IPS DF 6.9 (cell line): Measurements from ENCODE around the gene MPIG6B.

Source experiments
- DNase-seq: peaks from one replicate; pipeline ENCODE4 v3.0.0-alpha.2; 2013; ENCODE audit warnings: low read depth, low spot score
- H3K27ac ChIP-seq: one replicate; pipeline ENCODE4 v1.5.1; 2013; ENCODE audit warnings: low read length, control low read depth
- H3K27me3 ChIP-seq: 2 replicates; pipeline ENCODE4 v1.6.1; 2013; ENCODE audit warnings: mild to moderate bottlenecking, low read length; ENCODE audit not compliant: control insufficient read depth, insufficient read depth
- H3K36me3 ChIP-seq: 2 replicates; pipeline ENCODE4 v1.6.1; 2013; ENCODE audit warnings: low read length; ENCODE audit not compliant: control insufficient read depth, insufficient read depth
- H3K4me1 ChIP-seq: 2 replicates; pipeline ENCODE4 v1.6.1; 2013; ENCODE audit warnings: low read length; ENCODE audit not compliant: control insufficient read depth, insufficient read depth
- H3K4me3 ChIP-seq: 2 replicates; pipeline ENCODE4 v1.5.1; 2013; ENCODE audit warnings: mild to moderate bottlenecking, low read length
- H3K9me3 ChIP-seq: 2 replicates; pipeline ENCODE4 v1.6.1; 2013; ENCODE audit warnings: low read length, inconsistent platforms; ENCODE audit not compliant: control insufficient read depth, insufficient read depth
- WGBS: extraction: QIAGEN DNeasy Blood & Tissue Kit; methylation state at CpG from one replicate; pipeline ENCODE4 v1.1.7; 2013; ENCODE audit warnings: mixed read lengths, missing lambda C conversion rate; ENCODE audit not compliant: insufficient read length, insufficient coverage; 5-methylcytosine and 5-hydroxymethylcytosine counted together

Gene MPIG6B

GRCh38 chr6:31710523-31711219 is 12.5 kb upstream of the MPIG6B start:
- Histone ChIP-seq H3K27me3 (no peaks in the 10 kb centered on the region), H3K9me3 (no peaks in the 10 kb centered on the region), H3K4me1 (peaks cover 6% of the 10 kb centered on the region), H3K4me3 (no peak overlapping the region), H3K27ac (no peak overlapping the region), H3K36me3 (no peaks in the 10 kb centered on the region)
- WGBS, result no CpG with 5 or more reads among the region's 5 CpGs
- no peak for DNase-seq

- no peak for DNase-seq
- no peak overlapping the region for H3K27ac ChIP-seq
- no peaks in the 10 kb centered on the region for H3K36me3 ChIP-seq
- H3K4me3 ChIP-seq, result no peak overlapping the region
- peaks cover 6% of the 10 kb centered on the region for H3K4me1 ChIP-seq
- no CpG with 5 or more reads among the region's 8 CpGs for WGBS
- no peaks in the 10 kb centered on the region for H3K27me3 ChIP-seq
- H3K9me3 ChIP-seq, result no peaks in the 10 kb centered on the region
These were observed 11.9 kb upstream of the MPIG6B start for GRCh38 chr6:31711233-31711632.

- WGBS, result no CpG with 5 or more reads among the region's 8 CpGs
- DNase-seq, result no peak
These were observed 10.9 kb upstream of the MPIG6B start for GRCh38 chr6:31712296-31712695.

GRCh38 chr6:31713465-31713864 is 9.7 kb upstream of the MPIG6B start:
- Histone ChIP-seq H3K4me3 (no peak overlapping the region), H3K27ac (no peak overlapping the region), H3K9me3 (no peaks in the 10 kb centered on the region), H3K36me3 (no peaks in the 10 kb centered on the region), H3K27me3 (no peaks in the 10 kb centered on the region), H3K4me1 (peaks cover 12% of the 10 kb centered on the region)
- DNase-seq, result no peak
- WGBS, result no CpG with 5 or more reads among the region's 4 CpGs

More at GRCh38 chr6:31712296-31712695, 10.9 kb upstream of the MPIG6B start:
- H3K36me3 ChIP-seq, result no peaks in the 10 kb centered on the region
- H3K4me1 ChIP-seq, result peaks cover 6% of the 10 kb centered on the region
- H3K27me3 ChIP-seq, result no peaks in the 10 kb centered on the region
- no peaks in the 10 kb centered on the region for H3K9me3 ChIP-seq
- no peak overlapping the region for H3K27ac ChIP-seq
- no peak overlapping the region for H3K4me3 ChIP-seq

- Histone ChIP-seq H3K9me3 (no peaks in the 10 kb centered on the region), H3K27me3 (no peaks in the 10 kb centered on the region), H3K4me3 (no peak overlapping the region), H3K36me3 (no peaks in the 10 kb centered on the region), H3K27ac (no peak overlapping the region), H3K4me1 (peaks cover 16% of the 10 kb centered on the region)
- no peak for DNase-seq
- WGBS, result no CpG with 5 or more reads among the region's 5 CpGs
These were observed 9.0 kb upstream of the MPIG6B start for GRCh38 chr6:31713991-31714684.

- Histone ChIP-seq H3K4me3 (no peak within 1 kb of the TSS; the same call in 1 of the 2 replicates), H3K4me1 (peaks cover 16% of the 10 kb centered on the region), H3K27ac (no peak within 1 kb of the TSS), H3K9me3 (no peaks in the 10 kb centered on the region), H3K27me3 (no peaks in the 10 kb centered on the region), H3K36me3 (no peaks in the 10 kb centered on the region)
- DNase-seq, result no peak
- WGBS, result no CpG with 5 or more reads among the region's 16 CpGs
These were observed 7.9 kb upstream of the MPIG6B start, which contains the start of gene LY6G6D for GRCh38 chr6:31715022-31715958. Gene LY6G6D, plus strand, starts transcription at chr6:31715348. Its CDS starts 8 bp downstream, at chr6:31715356.

- no peak overlapping the region for H3K27ac ChIP-seq
- DNase-seq, result no peak
- peaks cover 16% of the 10 kb centered on the region for H3K4me1 ChIP-seq
These were observed 5.5 kb upstream of the MPIG6B start for GRCh38 chr6:31717499-31718222.

GRCh38 chr6:31718265-31718664 is 4.9 kb upstream of the MPIG6B start:
- no peaks in the 10 kb centered on the region for H3K36me3 ChIP-seq
- H3K4me1 ChIP-seq, result peaks cover 16% of the 10 kb centered on the region
- H3K4me3 ChIP-seq, result no peak overlapping the region
- DNase-seq, result no peak
- no peaks in the 10 kb centered on the region for H3K9me3 ChIP-seq
- H3K27me3 ChIP-seq, result no peaks in the 10 kb centered on the region
- no CpG with 5 or more reads among the region's 1 CpG for WGBS
- H3K27ac ChIP-seq, result no peak overlapping the region

More at GRCh38 chr6:31717499-31718222, 5.5 kb upstream of the MPIG6B start:
- Histone ChIP-seq H3K4me3 (no peak overlapping the region), H3K27me3 (no peaks in the 10 kb centered on the region), H3K36me3 (no peaks in the 10 kb centered on the region), H3K9me3 (no peaks in the 10 kb centered on the region)
- WGBS, result no CpG with 5 or more reads among the region's 10 CpGs

GRCh38 chr6:31719001-31719400 is 4.2 kb upstream of the MPIG6B start:
- Histone ChIP-seq H3K9me3 (no peaks in the 10 kb centered on the region), H3K36me3 (no peaks in the 10 kb centered on the region), H3K27me3 (no peaks in the 10 kb centered on the region), H3K4me3 (no peak overlapping the region), H3K4me1 (peaks cover 12% of the 10 kb centered on the region), H3K27ac (no peak overlapping the region)
- DNase-seq, result no peak
- no CpG with 5 or more reads among the region's 6 CpGs for WGBS
